Measurements from ENCODE around the gene FAM210A. TPM values are rescaled to one million over a fixed set of nuclear protein-coding genes. Genes with fewer than 3 reads are reported as not detected.

FAM210A gene
- polyA plus RNA-seq, 2 of the 4 experiments (the other 2 are of a cell fraction): 17.1 to 26.2 TPM

GRCh38 chr18:13618760-13619438 lies 107.5 kb downstream of the FAM210A start:
- H3K4me1 ChIP-seq: no peaks in the 10 kb centered on the region
- FAIRE-seq (no peak), ATAC-seq (no peak), DNase-seq (ENCODE audit: low read depth in 1 of 2, low spot score in 1 of 2) (no peak)
- no peak overlapping the region for H3K4me3 ChIP-seq
- TF ChIP-seq FOXS1 (CRISPR knock-in tag; IDR thresholded peaks at IDR 0.05) (no peak), BCL3 (IDR thresholded peaks at IDR 0.05) (no peak), EHF (CRISPR knock-in tag; IDR thresholded peaks at IDR 0.05) (no peak), HOXB5 (CRISPR knock-in tag; IDR thresholded peaks at IDR 0.05) (no peak), JUNB (IDR thresholded peaks at IDR 0.05) (no peak), BHLHE40 (IDR thresholded peaks at IDR 0.05; ENCODE audit: low read depth, low read length) (no peak), EP300 (IDR thresholded peaks at IDR 0.05) (no peak), PHF8 (IDR thresholded peaks at IDR 0.05; ENCODE audit: borderline replicate concordance, low read depth) (no peak)
- 74% methylated on average over 9 of the region's 13 CpGs for WGBS (ENCODE audit: missing lambda C conversion rate)
- H3K4me2 ChIP-seq: no peak overlapping the region
- H3K9me3 ChIP-seq: no peaks in the 10 kb centered on the region
- ChIA-PET CTCF (no interaction called here), POLR2A (no interaction called here)
- H3K27ac ChIP-seq: no peak overlapping the region

- no peaks in the 10 kb centered on the region for H3K9me3 ChIP-seq
- CTCF ChIA-PET: no interaction called here
- FAIRE-seq: no peak
- H3K4me1 ChIP-seq: no peaks in the 10 kb centered on the region
- POLR2A ChIA-PET: no interaction called here
- WGBS (ENCODE audit: missing lambda C conversion rate): 62% methylated on average over 9 of the region's 9 CpGs
- TF ChIP-seq CHD4 (IDR thresholded peaks at IDR 0.05; ENCODE audit: borderline replicate concordance): no peak
- no peak for TF ChIP-seq ZFP36 (IDR thresholded peaks at IDR 0.05; ENCODE audit: borderline replicate concordance, partially characterized antibody)
- TF ChIP-seq MAZ (IDR thresholded peaks at IDR 0.05; ENCODE audit: borderline replicate concordance, low read depth, low read length): no peak
- TF ChIP-seq CHD2 (IDR thresholded peaks at IDR 0.05; ENCODE audit: low read length, partially characterized antibody): no peak
- TF ChIP-seq NFE2L2 (conservative IDR thresholded peaks at IDR 0.05; ENCODE audit: low read length): no peak
- no peak for TF ChIP-seq NPAS2 (CRISPR knock-in tag; IDR thresholded peaks at IDR 0.05; ENCODE audit: borderline replicate concordance)
- TF ChIP-seq TFCP2L1 (CRISPR knock-in tag; IDR thresholded peaks at IDR 0.05): no peak
- TF ChIP-seq MAFK (IDR thresholded peaks at IDR 0.05; ENCODE audit: partially characterized antibody): no peak
- no peak for TF ChIP-seq USF2 (IDR thresholded peaks at IDR 0.05)
- no peak for TF ChIP-seq SREBF2 (IDR thresholded peaks at IDR 0.05)
- TF ChIP-seq RNF2 (IDR thresholded peaks at IDR 0.05; ENCODE audit: borderline replicate concordance, low read depth): no peak
- TF ChIP-seq EHMT2 (IDR thresholded peaks at IDR 0.05; ENCODE audit: low read depth): no peak
- TF ChIP-seq CTCF (IDR thresholded peaks at IDR 0.05): no peak
- TF ChIP-seq RCOR1 (IDR thresholded peaks at IDR 0.05; ENCODE audit: low read depth, low read length): no peak
- no peak for TF ChIP-seq HOXB5 (CRISPR knock-in tag; IDR thresholded peaks at IDR 0.05)
- H3K4me2 ChIP-seq: no peak overlapping the region
- DNase-seq (ENCODE audit: low read depth in 1 of 2, low spot score in 1 of 2): no peak
- H3K4me3 ChIP-seq: no peak overlapping the region
- H3K27ac ChIP-seq: no peak overlapping the region
- no peak for ATAC-seq
These were observed 108.4 kb downstream of the FAM210A start for GRCh38 chr18:13617826-13618515.
